ENCODE results near the gene SIDT2.

GRCh38 chr11:117143390-117143789 lies 35.2 kb upstream of the SIDT2 start:
- TF ChIP-seq NFYB (CRISPR knock-in tag; conservative IDR thresholded peaks at IDR 0.05; ENCODE audit: low read depth) (no peak), CTCF (IDR thresholded peaks at IDR 0.05) (no peak), ETV6 (CRISPR knock-in tag; IDR thresholded peaks at IDR 0.05) (no peak), ESRRA (CRISPR knock-in tag; IDR thresholded peaks at IDR 0.05; ENCODE audit: borderline replicate concordance) (no peak), ZNF281 (CRISPR knock-in tag; IDR thresholded peaks at IDR 0.05) (no peak), ZNF263 (CRISPR knock-in tag; IDR thresholded peaks at IDR 0.05; ENCODE audit: low read depth) (no peak), E2F4 (CRISPR knock-in tag; IDR thresholded peaks at IDR 0.05; ENCODE audit: borderline replicate concordance, low read depth) (no peak), USF2 (CRISPR knock-in tag; IDR thresholded peaks at IDR 0.05) (no peak)
- TF ChIP-seq, protein P1, sequence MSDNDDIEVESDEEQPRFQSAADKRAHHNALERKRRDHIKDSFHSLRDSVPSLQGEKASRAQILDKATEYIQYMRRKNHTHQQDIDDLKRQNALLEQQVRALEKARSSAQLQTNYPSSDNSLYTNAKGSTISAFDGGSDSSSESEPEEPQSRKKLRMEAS (CRISPR knock-in tag; IDR thresholded peaks at IDR 0.05) = no peak

Measured in WTC11 (cell line).